ENCODE results near the gene GCA.

Gene GCA

GRCh38 chr2:162385536-162385935, 41.6 kb downstream of the GCA start:
- Histone ChIP-seq H3K27ac (replicated peaks) (no peak overlapping the region), H3K4me3 (replicated peaks; ENCODE audit: insufficient read depth, low read length) (no peak overlapping the region), H3K27me3 (ENCODE audit: insufficient read depth, poor library complexity, severe bottlenecking) (no peaks in the 10 kb centered on the region)
- TF ChIP-seq GABPA (IDR thresholded peaks at IDR 0.05; ENCODE audit: low read depth) (no peak), CTCF (IDR thresholded peaks at IDR 0.05; ENCODE audit: insufficient read depth, low read length) (no peak), REST (IDR thresholded peaks at IDR 0.05; ENCODE audit: insufficient replicate concordance, low read depth) (no peak), POLR2AphosphoS5 (IDR thresholded peaks at IDR 0.05; ENCODE audit: low read depth) (no peak), SPI1 (IDR thresholded peaks at IDR 0.05; ENCODE audit: borderline replicate concordance, low read depth) (no peak)
- DNase-seq (ENCODE audit: low read depth in 1 of 2, low spot score in 1 of 2) = no peak

GRCh38 chr2:162390801-162391200, 46.9 kb downstream of the GCA start:
- TF ChIP-seq GABPA (IDR thresholded peaks at IDR 0.05; ENCODE audit: low read depth) = no peak
- TF ChIP-seq POLR2AphosphoS5 (IDR thresholded peaks at IDR 0.05; ENCODE audit: low read depth) = no peak
- TF ChIP-seq CTCF (IDR thresholded peaks at IDR 0.05; ENCODE audit: insufficient read depth, low read length) = no peak
- TF ChIP-seq SPI1 (IDR thresholded peaks at IDR 0.05; ENCODE audit: borderline replicate concordance, low read depth) = no peak
- Histone ChIP-seq H3K27ac (replicated peaks) (no peak overlapping the region), H3K4me3 (replicated peaks; ENCODE audit: insufficient read depth, low read length) (no peak overlapping the region), H3K27me3 (ENCODE audit: insufficient read depth, poor library complexity, severe bottlenecking) (no peaks in the 10 kb centered on the region)
- DNase-seq (ENCODE audit: low read depth in 1 of 2, low spot score in 1 of 2) = no peak

GRCh38 chr2:162400336-162400735, 56.4 kb downstream of the GCA start:
- H3K27me3 ChIP-seq (ENCODE audit: insufficient read depth, poor library complexity, severe bottlenecking) = no peaks in the 10 kb centered on the region
- no peak for DNase-seq (ENCODE audit: low read depth in 1 of 2, low spot score in 1 of 2)
- no peak overlapping the region for H3K27ac ChIP-seq (replicated peaks)
- TF ChIP-seq GABPA (IDR thresholded peaks at IDR 0.05; ENCODE audit: low read depth) (no peak), POLR2AphosphoS5 (IDR thresholded peaks at IDR 0.05; ENCODE audit: low read depth) (no peak), SPI1 (IDR thresholded peaks at IDR 0.05; ENCODE audit: borderline replicate concordance, low read depth) (no peak), REST (IDR thresholded peaks at IDR 0.05; ENCODE audit: insufficient replicate concordance, low read depth) (no peak), CTCF (IDR thresholded peaks at IDR 0.05; ENCODE audit: insufficient read depth, low read length) (no peak)
- H3K4me3 ChIP-seq (replicated peaks; ENCODE audit: insufficient read depth, low read length) = no peak overlapping the region

- TF ChIP-seq POLR2AphosphoS5 (IDR thresholded peaks at IDR 0.05; ENCODE audit: low read depth) (no peak), CTCF (IDR thresholded peaks at IDR 0.05; ENCODE audit: insufficient read depth, low read length) (no peak), SPI1 (IDR thresholded peaks at IDR 0.05; ENCODE audit: borderline replicate concordance, low read depth) (no peak), REST (IDR thresholded peaks at IDR 0.05; ENCODE audit: insufficient replicate concordance, low read depth) (no peak)
- no peak for DNase-seq (ENCODE audit: low read depth in 1 of 2, low spot score in 1 of 2)
- no peak overlapping the region for H3K27ac ChIP-seq (replicated peaks)
- no peak overlapping the region for H3K4me3 ChIP-seq (replicated peaks; ENCODE audit: insufficient read depth, low read length)
- H3K27me3 ChIP-seq (ENCODE audit: insufficient read depth, poor library complexity, severe bottlenecking) = no peaks in the 10 kb centered on the region
Measured at GRCh38 chr2:162401871-162402270, 57.9 kb downstream of the GCA start.
